Measurements from ENCODE around the gene GPR135. TPM values are rescaled to one million over a fixed set of nuclear protein-coding genes. Genes with fewer than 3 reads are reported as not detected.

GPR135 gene
- total and polyA plus RNA-seq, 2 donors from 2014 or later, result 0.77 to 3.0 TPM

- intact Hi-C loops (cut with DNase I), result no loop called here
- no peaks in the 10 kb centered on the region for H3K4me1 ChIP-seq (ENCODE audit: control insufficient read depth in 2 of 3, insufficient read depth in 2 of 3, low read depth in 1 of 3, low read length in 3 of 3)
- H3K27me3 ChIP-seq (ENCODE audit: control insufficient read depth, insufficient read depth, low read length), result no peaks in the 10 kb centered on the region
- H3K36me3 ChIP-seq (ENCODE audit: control insufficient read depth in 2 of 3, insufficient read depth in 3 of 3, low read length in 3 of 3), result no peaks in the 10 kb centered on the region
- no peak overlapping the region for H3K4me3 ChIP-seq (ENCODE audit: low read length in 3 of 3)
- FAIRE-seq, result no peak
- peak overlapping the region in 1 of 2 donors; percentile 41 for H3K27ac ChIP-seq (ENCODE audit: low read depth in 2 of 2, low read length in 2 of 2)
- H3K9ac ChIP-seq (ENCODE audit: low read length in 3 of 3), result no peak overlapping the region
- TF ChIP-seq, protein P1, sequence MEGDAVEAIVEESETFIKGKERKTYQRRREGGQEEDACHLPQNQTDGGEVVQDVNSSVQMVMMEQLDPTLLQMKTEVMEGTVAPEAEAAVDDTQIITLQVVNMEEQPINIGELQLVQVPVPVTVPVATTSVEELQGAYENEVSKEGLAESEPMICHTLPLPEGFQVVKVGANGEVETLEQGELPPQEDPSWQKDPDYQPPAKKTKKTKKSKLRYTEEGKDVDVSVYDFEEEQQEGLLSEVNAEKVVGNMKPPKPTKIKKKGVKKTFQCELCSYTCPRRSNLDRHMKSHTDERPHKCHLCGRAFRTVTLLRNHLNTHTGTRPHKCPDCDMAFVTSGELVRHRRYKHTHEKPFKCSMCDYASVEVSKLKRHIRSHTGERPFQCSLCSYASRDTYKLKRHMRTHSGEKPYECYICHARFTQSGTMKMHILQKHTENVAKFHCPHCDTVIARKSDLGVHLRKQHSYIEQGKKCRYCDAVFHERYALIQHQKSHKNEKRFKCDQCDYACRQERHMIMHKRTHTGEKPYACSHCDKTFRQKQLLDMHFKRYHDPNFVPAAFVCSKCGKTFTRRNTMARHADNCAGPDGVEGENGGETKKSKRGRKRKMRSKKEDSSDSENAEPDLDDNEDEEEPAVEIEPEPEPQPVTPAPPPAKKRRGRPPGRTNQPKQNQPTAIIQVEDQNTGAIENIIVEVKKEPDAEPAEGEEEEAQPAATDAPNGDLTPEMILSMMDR (IDR thresholded peaks at IDR 0.05; ENCODE audit: borderline replicate concordance, extremely low read depth, insufficient read depth), result no peak
- H3K9me3 ChIP-seq (ENCODE audit: control insufficient read depth in 2 of 3, insufficient read depth in 1 of 3, low read length in 3 of 3), result no peaks in the 10 kb centered on the region
- peak; percentile 43 to 91 (median 71) for DNase-seq
Measured at GRCh38 chr14:59424341-59425071, 40.7 kb downstream of the GPR135 start.

DNA sequence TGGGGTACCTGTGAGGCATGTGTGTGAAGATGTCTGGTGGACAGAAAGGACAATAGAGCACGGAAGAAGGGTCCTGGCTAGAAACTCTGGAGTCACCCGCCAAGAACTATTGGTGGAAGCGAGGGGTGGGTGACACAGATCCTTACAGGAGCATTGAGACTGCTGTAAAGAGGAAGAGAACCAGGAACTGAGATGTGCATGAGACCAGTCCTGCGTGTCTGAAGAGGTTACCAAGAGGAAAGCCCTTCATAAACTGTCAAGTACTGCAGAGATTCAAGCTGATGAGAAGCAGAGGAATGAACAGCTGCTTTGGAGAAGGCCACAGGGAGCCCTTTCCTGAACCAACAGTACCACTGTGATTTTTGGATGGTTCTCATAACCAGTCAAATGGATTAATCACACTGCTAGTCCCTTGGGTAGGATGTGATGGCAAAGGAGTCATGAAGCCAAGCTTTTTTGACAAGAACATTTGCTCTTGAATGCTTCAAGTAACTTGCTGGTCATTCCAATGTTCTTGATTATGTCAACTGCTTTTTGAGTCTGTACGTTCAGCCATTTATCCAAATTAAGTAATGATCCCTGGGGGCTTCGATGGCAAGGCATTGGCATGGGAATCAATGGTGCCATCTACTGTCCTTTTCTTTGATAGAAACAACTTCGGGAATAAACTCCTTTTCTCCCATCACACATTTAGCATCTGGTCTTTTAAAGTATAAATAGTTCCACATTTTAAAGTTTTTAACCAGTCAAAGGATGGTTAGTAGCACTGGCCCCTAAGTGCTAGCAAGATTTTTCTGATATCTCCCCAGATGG is 42.9 kb downstream of the GPR135 start:
- FAIRE-seq (no peak), DNase-seq (peak in 1 of 5 donors; percentile 38)
- TF ChIP-seq, protein P1 (IDR thresholded peaks at IDR 0.05; ENCODE audit: borderline replicate concordance, extremely low read depth, insufficient read depth), result no peak
- intact Hi-C loops (cut with DNase I), result no loop called here
- Histone ChIP-seq H3K36me3 (ENCODE audit: control insufficient read depth in 2 of 3, insufficient read depth in 3 of 3, low read length in 3 of 3) (no peaks in the 10 kb centered on the region), H3K9ac (ENCODE audit: low read length in 3 of 3) (no peak overlapping the region), H3K27ac (ENCODE audit: low read depth in 2 of 2, low read length in 2 of 2) (peak overlapping the region; percentile 9 to 15), H3K4me3 (ENCODE audit: low read length in 3 of 3) (no peak overlapping the region), H3K27me3 (ENCODE audit: control insufficient read depth, insufficient read depth, low read length) (no peaks in the 10 kb centered on the region), H3K9me3 (ENCODE audit: control insufficient read depth in 2 of 3, insufficient read depth in 1 of 3, low read length in 3 of 3) (no peaks in the 10 kb centered on the region), H3K4me1 (ENCODE audit: control insufficient read depth in 2 of 3, insufficient read depth in 2 of 3, low read depth in 1 of 3, low read length in 3 of 3) (no peaks in the 10 kb centered on the region)

GRCh38 chr14:59419303-59419702 is 45.9 kb downstream of the GPR135 start:
- Histone ChIP-seq H3K27me3 (ENCODE audit: control insufficient read depth, insufficient read depth, low read length) (no peaks in the 10 kb centered on the region), H3K36me3 (ENCODE audit: control insufficient read depth in 2 of 3, insufficient read depth in 3 of 3, low read length in 3 of 3) (no peaks in the 10 kb centered on the region), H3K4me3 (ENCODE audit: low read length in 3 of 3) (no peak overlapping the region), H3K4me1 (ENCODE audit: control insufficient read depth in 2 of 3, insufficient read depth in 2 of 3, low read depth in 1 of 3, low read length in 3 of 3) (no peaks in the 10 kb centered on the region), H3K9me3 (ENCODE audit: control insufficient read depth in 2 of 3, insufficient read depth in 1 of 3, low read length in 3 of 3) (no peaks in the 10 kb centered on the region), H3K9ac (ENCODE audit: low read length in 3 of 3) (no peak overlapping the region), H3K27ac (ENCODE audit: low read depth in 2 of 2, low read length in 2 of 2) (no peak overlapping the region)
- FAIRE-seq, result no peak
- intact Hi-C loops (cut with DNase I), result no loop called here
- peak in 3 of 5 donors; percentile 20 to 89 (median 62) for DNase-seq
- TF ChIP-seq, protein P1 (IDR thresholded peaks at IDR 0.05; ENCODE audit: borderline replicate concordance, extremely low read depth, insufficient read depth), result no peak

Data from kidney (tissue), 14 donors.